ENCODE results near the gene DOCK4.

The DOCK4 gene

GRCh38 chr7:111820621-111821020 lies 385.6 kb downstream of the DOCK4 start:
- DNase-seq (ENCODE audit: low read depth): no peak

- DNase-seq (ENCODE audit: low read depth): no peak
Observed at GRCh38 chr7:111820121-111820520, 386.1 kb downstream of the DOCK4 start.

GRCh38 chr7:111815354-111815753 lies 390.8 kb downstream of the DOCK4 start:
- no peak for DNase-seq (ENCODE audit: low read depth)

DNA sequence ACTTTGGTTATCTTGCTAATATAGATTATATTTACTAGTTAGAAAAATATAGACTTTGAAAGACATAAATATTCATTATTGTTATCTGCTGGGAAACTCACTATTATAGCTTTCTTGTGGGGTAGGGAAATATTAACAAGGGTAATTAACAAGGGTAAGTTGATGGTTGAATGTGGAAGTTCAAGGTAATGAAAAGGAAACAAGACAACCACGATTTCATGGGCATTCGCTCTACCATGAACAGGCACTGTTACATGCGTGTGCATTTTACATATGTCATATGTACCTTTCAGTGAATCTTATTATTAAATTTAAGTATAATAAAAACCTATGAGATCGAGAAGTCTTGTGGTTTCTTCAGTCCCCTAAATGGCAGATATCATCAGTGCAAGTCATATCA lies 392.9 kb downstream of the DOCK4 start:
- DNase-seq (ENCODE audit: low read depth): no peak

DNA sequence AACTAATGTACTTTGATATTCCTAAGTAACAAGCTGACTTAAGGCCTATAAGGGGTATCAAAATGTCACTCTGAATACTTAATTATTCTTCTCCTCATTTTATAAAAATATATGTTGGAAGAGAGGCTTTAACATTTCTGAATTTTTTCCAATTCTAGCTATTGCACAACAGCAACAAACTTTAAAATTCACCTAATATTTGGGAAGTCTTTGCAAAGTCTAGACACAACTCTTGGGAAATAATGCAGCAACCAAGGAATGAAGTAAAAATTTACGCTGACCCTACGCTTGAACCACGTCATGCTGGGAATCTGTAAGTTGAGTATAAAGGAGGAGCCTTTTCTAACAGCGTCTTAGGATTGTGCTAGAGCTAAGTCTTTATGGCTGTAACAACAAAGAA lies 400.0 kb downstream of the DOCK4 start:
- no peak for DNase-seq (ENCODE audit: low read depth)

GRCh38 chr7:111803015-111803758 lies 403.0 kb downstream of the DOCK4 start:
- no peak for DNase-seq (ENCODE audit: low read depth)

DNA sequence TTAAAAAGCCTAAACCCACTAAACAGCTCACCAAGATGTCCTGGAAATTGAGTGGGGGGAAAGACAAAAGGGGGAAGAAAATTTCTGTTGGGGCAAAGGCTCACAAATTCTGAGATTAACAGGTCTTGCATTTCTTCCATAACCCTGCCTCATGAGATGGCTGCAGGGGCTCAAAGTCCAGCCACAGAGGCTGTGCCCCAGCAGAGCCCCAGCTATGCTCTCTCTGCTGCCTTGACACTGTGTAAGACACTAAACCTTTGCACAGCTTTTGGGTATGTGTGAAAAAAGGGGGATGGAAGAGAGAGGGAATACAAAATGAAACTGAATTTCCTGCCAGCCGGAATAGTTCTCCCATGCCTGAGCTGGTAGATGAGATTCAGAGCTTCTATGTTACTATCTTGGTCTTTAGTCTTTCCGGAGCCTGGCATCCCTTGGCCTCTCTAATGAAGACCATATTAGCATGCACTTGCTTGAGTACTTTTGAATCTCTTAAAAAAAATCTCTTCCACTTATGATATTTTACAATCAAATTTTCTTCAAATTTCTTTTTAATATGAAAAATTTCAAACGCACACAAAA lies 403.9 kb downstream of the DOCK4 start:
- no peak for DNase-seq (ENCODE audit: low read depth)

DNA sequence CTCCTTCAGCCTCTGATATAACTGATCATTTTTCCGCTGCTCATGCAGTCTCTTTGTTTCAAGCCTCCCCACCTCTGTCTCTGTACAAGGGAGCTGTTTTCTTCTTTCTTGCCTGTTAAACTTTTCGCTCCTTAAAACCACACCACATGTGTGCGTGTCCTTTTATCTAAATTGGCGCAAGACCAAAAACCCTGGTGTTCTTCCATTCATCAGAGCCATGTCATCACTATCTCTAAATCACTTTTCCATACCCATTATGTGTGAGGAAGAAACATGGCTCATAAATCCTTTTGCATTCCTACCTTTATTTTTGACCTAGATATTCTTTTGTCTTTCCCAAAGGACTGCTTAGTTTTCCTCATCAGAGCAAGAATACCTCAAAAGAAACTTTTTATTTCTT lies 404.9 kb downstream of the DOCK4 start:
- DNase-seq (ENCODE audit: low read depth): no peak

DNA sequence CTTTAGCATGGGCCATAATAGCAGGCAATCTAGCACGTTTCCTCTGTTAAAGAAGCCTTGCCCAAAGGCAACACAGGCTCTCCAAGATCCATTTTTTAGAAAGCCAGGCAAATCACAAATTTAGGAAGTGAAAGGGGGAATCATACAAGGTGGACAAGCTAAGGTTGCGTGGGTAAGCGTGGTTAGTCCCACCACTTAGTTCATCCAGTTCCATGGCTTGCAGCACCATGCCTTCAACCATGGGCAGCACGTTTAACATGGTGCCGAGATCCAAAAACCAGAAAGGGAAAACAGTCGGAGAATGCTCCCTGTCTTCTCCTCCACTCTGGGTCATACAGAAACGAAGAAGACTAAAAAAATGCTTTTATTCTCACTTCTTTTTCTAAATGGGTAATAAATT lies 409.5 kb downstream of the DOCK4 start:
- no peak for DNase-seq (ENCODE audit: low read depth)

- no peak for DNase-seq (ENCODE audit: low read depth)
Observed at GRCh38 chr7:111789870-111790269, 416.3 kb downstream of the DOCK4 start.

DNA sequence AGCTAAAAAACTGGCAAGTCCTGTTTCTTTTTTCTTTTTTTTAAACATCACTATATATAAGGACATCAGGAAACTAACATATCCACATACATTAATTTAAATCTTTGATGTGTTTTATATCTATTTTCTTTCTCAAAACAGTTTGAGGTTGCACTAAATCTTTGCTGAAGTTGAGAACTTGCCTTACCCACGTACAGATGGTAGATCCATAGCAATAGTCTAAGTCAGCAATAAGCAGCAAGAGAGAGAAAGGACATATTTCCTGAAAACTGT lies 417.2 kb downstream of the DOCK4 start:
- no peak for DNase-seq (ENCODE audit: low read depth)

- no peak for DNase-seq (ENCODE audit: low read depth)
Observed at GRCh38 chr7:111788286-111789047, 417.7 kb downstream of the DOCK4 start.

DNA sequence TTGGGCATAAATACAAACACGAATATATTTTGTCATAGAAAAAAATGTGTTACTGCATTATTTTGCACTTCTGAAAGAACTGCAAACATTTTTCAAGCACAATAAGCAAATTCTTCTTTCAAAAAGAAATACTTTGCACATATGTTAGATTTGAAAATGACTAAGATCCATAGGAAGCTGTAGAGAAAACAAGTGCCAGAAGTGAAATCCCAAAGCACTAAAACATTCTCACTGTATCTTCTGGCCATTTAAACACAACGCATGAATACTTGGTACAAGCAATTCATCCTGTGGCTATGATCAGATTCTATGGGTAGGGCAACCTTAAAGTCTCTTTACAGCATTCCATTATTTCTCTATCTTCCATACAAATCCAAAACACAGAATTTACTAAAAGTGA lies 418.5 kb downstream of the DOCK4 start:
- no peak for DNase-seq (ENCODE audit: low read depth)

- no peak for DNase-seq (ENCODE audit: low read depth)
Observed at GRCh38 chr7:111787099-111787498, 419.1 kb downstream of the DOCK4 start.

GRCh38 chr7:111785076-111785475 lies 421.1 kb downstream of the DOCK4 start:
- DNase-seq (ENCODE audit: low read depth): no peak

GRCh38 chr7:111784296-111784695 lies 421.9 kb downstream of the DOCK4 start:
- no peak for DNase-seq (ENCODE audit: low read depth)

- DNase-seq (ENCODE audit: low read depth): no peak
Observed at GRCh38 chr7:111783854-111784253, 422.3 kb downstream of the DOCK4 start.

DNA sequence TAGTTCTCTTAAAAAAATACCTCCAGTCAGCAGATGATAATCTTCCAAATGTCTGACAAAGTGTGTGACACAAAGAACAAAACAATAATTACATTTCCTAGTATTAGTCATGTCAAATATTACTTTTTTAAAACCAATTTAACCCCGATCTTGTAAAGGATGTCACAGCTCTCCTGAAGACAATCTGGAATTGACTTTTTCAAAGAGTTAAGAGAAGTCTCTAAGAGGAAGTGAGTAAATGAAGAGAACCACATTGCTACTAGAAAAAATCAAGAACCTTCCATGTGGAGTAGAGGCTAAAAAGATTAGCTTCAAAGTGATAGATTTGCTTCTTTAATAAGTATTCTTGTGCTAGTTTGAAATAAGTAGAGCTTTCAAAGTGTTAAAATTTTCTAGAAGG lies 425.7 kb downstream of the DOCK4 start:
- no peak for DNase-seq (ENCODE audit: low read depth)

DNA sequence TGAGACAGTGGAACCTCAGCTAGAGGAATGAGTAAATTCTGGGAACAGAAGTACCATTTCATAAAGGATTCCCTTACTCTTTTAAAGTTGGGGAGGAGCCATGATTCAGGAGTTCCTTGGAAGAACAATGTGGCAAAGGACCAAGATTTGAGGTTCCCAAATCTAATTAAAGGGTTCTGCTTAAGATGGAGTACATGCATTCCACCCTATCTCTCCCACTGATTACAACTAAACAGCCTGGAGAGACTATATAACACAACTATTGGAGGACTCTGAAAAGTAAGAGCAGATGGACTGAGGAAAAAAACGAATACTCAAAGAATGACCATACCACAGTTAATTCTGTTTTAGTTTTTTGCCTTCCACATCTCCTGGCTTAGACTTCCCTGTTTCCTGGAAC lies 431.0 kb downstream of the DOCK4 start:
- DNase-seq (ENCODE audit: low read depth): no peak

DNA sequence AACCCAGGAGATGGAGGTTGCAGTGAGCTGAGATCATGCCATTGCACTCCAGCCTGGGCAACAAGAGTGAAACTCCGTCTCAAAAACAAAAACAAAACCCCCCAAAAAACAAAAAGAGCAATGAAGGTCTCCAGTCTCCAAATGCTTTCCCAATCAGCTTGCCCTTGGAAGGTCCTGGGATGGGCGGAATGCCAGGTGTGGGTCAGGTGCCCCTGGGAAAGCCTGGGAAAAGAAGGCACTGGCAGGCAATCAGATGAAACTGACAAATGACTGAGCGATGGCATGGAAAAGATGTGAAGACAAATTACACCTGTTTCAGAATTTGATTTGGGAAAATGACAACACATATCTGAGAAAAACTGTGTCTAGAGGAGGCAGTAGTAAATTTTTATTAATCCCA lies 433.5 kb downstream of the DOCK4 start:
- no peak for DNase-seq (ENCODE audit: low read depth)

- no peak for DNase-seq (ENCODE audit: low read depth)
Observed at GRCh38 chr7:111771638-111772037, 434.6 kb downstream of the DOCK4 start.

GRCh38 chr7:111770116-111770515 lies 436.1 kb downstream of the DOCK4 start:
- DNase-seq (ENCODE audit: low read depth): no peak
